SK-N-SH (cell line): ENCODE data around the gene SLC6A13. TPM values are rescaled to one million over a fixed set of nuclear protein-coding genes. Genes with fewer than 3 reads are reported as not detected.

Source experiments
- CTCF ChIA-PET: fragments of 300-600, 350-600 bp; formaldehyde crosslinking; extraction: SDS; loops from one replicate; lab custom pipeline; 2021; lab: Yijun Ruan, JAX
- POLR2A ChIA-PET: fragments of 350-600 bp; sonication (Branson Sonifier 250); formaldehyde crosslinking; extraction: SDS; loops from one replicate; lab custom pipeline; 2020; ENCODE audit warnings: antibody characterized with exemption, inconsistent platforms; lab: Yijun Ruan, JAX
- DNase-seq: peaks from one replicate; pipeline ENCODE4 v3.0.0; 2012
- H2AFZ ChIP-seq: fragments of 200-600 bp; sonication (generic); 2 replicates; pipeline ENCODE4 v1.8.1; 2016; ENCODE audit warnings: antibody characterized with exemption, mild to moderate bottlenecking, low read depth
- H3F3A ChIP-seq: fragments of 200-600 bp; sonication (generic); replicated peaks from 2 replicates; pipeline ENCODE3; 2016; ENCODE audit warnings: antibody characterized with exemption, mild to moderate bottlenecking; ENCODE audit not compliant: insufficient read depth
- H3K27ac ChIP-seq, 2 experiments: fragments of 200-500 bp in 1 of 2; fragments of 200-600 bp in 1 of 2; sonication (Bioruptor generic) in 1 of 2; sonication (generic), shearing (Covaris generic) in 1 of 2; 2 replicates each; pipeline versions ENCODE4 v1.5.1 to v1.6.1; 2014 to 2016; ENCODE audit warnings: low read depth in 2 of 2, inconsistent platforms in 1 of 2, low read length in 1 of 2, mild to moderate bottlenecking in 1 of 2, mixed read lengths in 1 of 2
- H3K27me3 ChIP-seq: fragments of 200-600 bp; sonication (generic), shearing (Covaris generic); 2 replicates; pipeline ENCODE4 v1.6.1; 2016; ENCODE audit warnings: mixed run types; ENCODE audit not compliant: insufficient read depth
- H3K36me3 ChIP-seq, 2 experiments: fragments of 200-500 bp in 1 of 2; fragments of 200-600 bp in 1 of 2; sonication (Bioruptor generic) in 1 of 2; sonication (generic) in 1 of 2; replicated peaks in 1 of 2; 2 replicates each; pipeline versions ENCODE3 to v1.5.1; 2014 to 2016; ENCODE audit warnings: low read length in 1 of 2, mild to moderate bottlenecking in 1 of 2; ENCODE audit not compliant: insufficient read depth in 2 of 2, control insufficient read depth in 1 of 2
- H3K4me1 ChIP-seq, 2 experiments: fragments of 200-500 bp in 1 of 2; fragments of 200-600 bp in 1 of 2; sonication (Bioruptor generic) in 1 of 2; sonication (generic), shearing (Covaris generic) in 1 of 2; 2 replicates each; pipeline versions ENCODE4 v1.5.1 to v1.6.1; 2014 to 2016; ENCODE audit warnings: low read depth in 1 of 2, low read length in 1 of 2, mixed run types in 1 of 2; ENCODE audit not compliant: insufficient read depth in 2 of 2, control insufficient read depth in 1 of 2
- H3K4me2 ChIP-seq: fragments of 200-600 bp; sonication (generic), shearing (Covaris generic); 2 replicates; pipeline ENCODE4 v1.6.1; 2017; ENCODE audit warnings: mixed run types
- H3K4me3 ChIP-seq, 2 experiments: fragments of 200-500 bp in 1 of 2; fragments of 200-600 bp in 1 of 2; sonication (Bioruptor generic) in 1 of 2; sonication (generic), shearing (Covaris generic) in 1 of 2; 2 replicates each; pipeline versions ENCODE4 v1.5.1 to v1.8.1; 2014 to 2016; ENCODE audit warnings: low read depth in 2 of 2, inconsistent platforms in 1 of 2, low read length in 1 of 2, mild to moderate bottlenecking in 1 of 2, mixed read lengths in 1 of 2, moderate library complexity in 1 of 2
- H3K79me2 ChIP-seq: fragments of 200-600 bp; sonication (generic); 2 replicates; pipeline ENCODE4 v1.8.1; 2017; ENCODE audit warnings: mild to moderate bottlenecking; ENCODE audit not compliant: insufficient read depth
- H3K9ac ChIP-seq: fragments of 200-600 bp; sonication (generic); 2 replicates; pipeline ENCODE4 v1.6.1; 2017; ENCODE audit warnings: mixed run types
- H3K9me2 ChIP-seq: fragments of 200-600 bp; sonication (generic); 2 replicates; pipeline ENCODE4 v1.6.1; 2017; ENCODE audit warnings: mixed run types
- H3K9me3 ChIP-seq: fragments of 200-600 bp; sonication (generic); 2 replicates; pipeline ENCODE4 v1.6.1; 2017; ENCODE audit warnings: mixed run types, mild to moderate bottlenecking, moderate library complexity
- H4K20me1 ChIP-seq: fragments of 200-600 bp; sonication (generic); 2 replicates; pipeline ENCODE4 v1.6.1; 2017; ENCODE audit warnings: mild to moderate bottlenecking, mixed run types; ENCODE audit not compliant: insufficient read depth
- CHD2 ChIP-seq: fragments of 150-350 bp; IDR thresholded peaks from 2 replicates; pipeline ENCODE4 v1.6.1; 2018; ENCODE audit warnings: low read length; ENCODE audit not compliant: partially characterized antibody
- ELF1 ChIP-seq: IDR thresholded peaks from 2 replicates; pipeline ENCODE4 v1.4.0; 2012
- EP300 ChIP-seq, 2 experiments: IDR thresholded peaks; 2 replicates each; pipeline versions ENCODE4 v1.4.0 to v1.6.1; 2012; ENCODE audit warnings: borderline replicate concordance in 1 of 2, low read depth in 1 of 2, low read length in 1 of 2
- FOXM1 ChIP-seq: IDR thresholded peaks from 2 replicates; pipeline ENCODE4 v1.4.0; 2012; ENCODE audit warnings: low read depth, mild to moderate bottlenecking
- GABPA ChIP-seq: IDR thresholded peaks from 2 replicates; pipeline ENCODE4 v1.4.0; 2012; ENCODE audit warnings: low read depth, mild to moderate bottlenecking
- GATA2 ChIP-seq: sonication (generic); formaldehyde crosslinking; IDR thresholded peaks from 2 replicates; pipeline ENCODE4 v1.5.0; 2020; ENCODE audit warnings: mild to moderate bottlenecking, missing genetic modification reagents
- MEF2A ChIP-seq: IDR thresholded peaks from 2 replicates; pipeline ENCODE4 v1.4.0; 2012; ENCODE audit warnings: low read depth, borderline replicate concordance
- MXI1 ChIP-seq: IDR thresholded peaks from 2 replicates; pipeline ENCODE4 v1.6.1; 2012; ENCODE audit warnings: mild to moderate bottlenecking, low read depth, low read length, improper control_type of control experiment
- NFIC ChIP-seq: IDR thresholded peaks from 2 replicates; pipeline ENCODE4 v1.4.0; 2012; ENCODE audit warnings: borderline replicate concordance
- POLR2AphosphoS5 ChIP-seq: IDR thresholded peaks from 2 replicates; pipeline ENCODE4 v1.6.1; 2012; ENCODE audit warnings: low read depth, low read length
- RCOR1 ChIP-seq: fragments of 150-350 bp; IDR thresholded peaks from 2 replicates; pipeline ENCODE4 v1.6.1; 2017; ENCODE audit warnings: antibody characterized with exemption, low read length
- RFX5 ChIP-seq: IDR thresholded peaks from 2 replicates; pipeline ENCODE4 v1.6.1; 2012; ENCODE audit warnings: mild to moderate bottlenecking, improper control_type of control experiment, low read length
- SMC3 ChIP-seq: IDR thresholded peaks from 2 replicates; pipeline ENCODE4 v1.6.1; 2012; ENCODE audit warnings: low read depth, low read length, improper control_type of control experiment
- TCF12 ChIP-seq: IDR thresholded peaks from 2 replicates; pipeline ENCODE4 v1.4.0; 2012
- TEAD4 ChIP-seq: IDR thresholded peaks from 2 replicates; pipeline ENCODE4 v1.4.0; 2012; ENCODE audit warnings: mild to moderate bottlenecking, borderline replicate concordance; ENCODE audit not compliant: insufficient read depth
- WGBS: methylation state at CpG from one replicate; pipeline ENCODE4 v1.1.6; 2017; ENCODE audit warnings: low lambda C conversion rate; 5-methylcytosine and 5-hydroxymethylcytosine counted together
- polyA plus RNA-seq, 3 experiments: library from polyadenylated mRNA; depleted of rRNA; stranded (reverse); fragments of >200 nt; gene quantifications; 2 replicates each; pipeline ENCODE4 v1.2.3, GENCODE V29; 2012
- TF ChIP-seq, protein P1 (sequence below): IDR thresholded peaks from 2 replicates; pipeline ENCODE4; 2012
- TF ChIP-seq, protein P2 (sequence below): IDR thresholded peaks from 2 replicates; pipeline ENCODE4 v1.4.0; 2012; ENCODE audit warnings: low read depth, borderline replicate concordance
- TF ChIP-seq, protein P3 (sequence below): IDR thresholded peaks from 2 replicates; pipeline ENCODE4 v1.6.1; 2012; ENCODE audit warnings: mild to moderate bottlenecking, low read depth, low read length, moderate library complexity

The SLC6A13 gene
- polyA plus RNA-seq, 1 of the 3 experiments (the other 2 are of a cell fraction) = 0.05 TPM

DNA sequence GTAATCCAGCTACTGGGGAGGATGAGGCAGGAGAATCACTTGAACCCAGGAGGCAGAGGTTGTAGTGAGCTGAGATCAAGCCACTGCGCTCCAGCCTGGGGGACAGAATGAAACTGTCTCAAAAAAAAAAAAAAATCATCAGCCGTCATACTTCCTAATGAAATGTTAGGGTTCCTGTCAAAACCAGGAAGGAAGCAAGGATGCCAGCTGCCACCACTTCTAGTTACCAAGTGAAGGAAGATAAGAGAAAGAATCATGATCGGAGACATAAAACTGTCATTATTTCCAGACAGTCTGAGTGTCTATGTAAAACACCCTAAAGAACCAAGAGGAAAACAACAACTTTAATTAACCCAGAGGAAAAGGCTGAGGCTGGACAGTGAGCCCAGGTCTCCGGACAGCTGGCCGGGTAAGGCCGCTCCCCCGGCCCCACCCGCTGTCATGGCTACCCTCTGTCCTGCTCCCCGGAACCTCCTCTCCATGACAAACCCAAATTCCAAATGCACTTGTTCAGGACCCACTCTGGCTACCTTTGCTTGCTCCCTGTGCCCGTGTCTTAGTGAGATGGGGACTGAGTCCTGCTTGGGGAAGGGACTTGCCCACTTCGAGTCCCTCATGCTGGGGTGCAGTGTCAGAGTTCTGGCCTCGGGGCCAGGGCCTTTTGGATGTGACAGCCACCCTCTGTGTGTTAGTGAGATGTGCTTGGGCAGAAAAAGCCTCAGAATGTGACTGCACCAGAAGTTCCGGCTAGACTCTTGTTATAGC, 77.6 kb downstream of the SLC6A13 start:
- Histone ChIP-seq H3K36me3 (no peaks in the 10 kb centered on the region), H4K20me1 (no peaks in the 10 kb centered on the region), H3K9me2 (no peaks in the 10 kb centered on the region), H3K79me2 (no peaks in the 10 kb centered on the region), H3K4me2 (no peak overlapping the region), H3K9me3 (no peaks in the 10 kb centered on the region), H3K4me1 (peaks cover 7 to 27% of the 10 kb centered on the region in 2 experiments; a peak in 2 of 4 replicates), H3K4me3 (no peak overlapping the region), H3K27ac (0 out of 4 replicates have a peak overlapping the region, but pooled peaks of 1 of the 2 experiments have one; percentile 8), H3F3A (peaks cover 6% of the 10 kb centered on the region), H2AFZ (no peak overlapping the region), H3K27me3 (no peaks in the 10 kb centered on the region), H3K9ac (no peak overlapping the region)
- ChIA-PET CTCF (interaction anchor here (1.0 kb wide), 1 partner anchor 8 kb away, joined by 3 read pairs; no protein-coding TSS in a partner anchor), POLR2A (no interaction called here)
- TF ChIP-seq TCF12 (no peak), RCOR1 (no peak), GATA2 (CRISPR knock-in tag) (no peak), EP300 (IDR thresholded peaks at IDR 0.05; ENCODE audit: borderline replicate concordance in 1 of 2, low read depth in 1 of 2, low read length in 1 of 2) (no peak), MEF2A (no peak), TEAD4 (no peak), SMC3 (no peak), NFIC (no peak), ELF1 (no peak), FOXM1 (no peak), MXI1 (no peak), POLR2AphosphoS5 (no peak), GABPA (no peak), RFX5 (no peak), CHD2 (no peak)
- TF ChIP-seq, protein P1, sequence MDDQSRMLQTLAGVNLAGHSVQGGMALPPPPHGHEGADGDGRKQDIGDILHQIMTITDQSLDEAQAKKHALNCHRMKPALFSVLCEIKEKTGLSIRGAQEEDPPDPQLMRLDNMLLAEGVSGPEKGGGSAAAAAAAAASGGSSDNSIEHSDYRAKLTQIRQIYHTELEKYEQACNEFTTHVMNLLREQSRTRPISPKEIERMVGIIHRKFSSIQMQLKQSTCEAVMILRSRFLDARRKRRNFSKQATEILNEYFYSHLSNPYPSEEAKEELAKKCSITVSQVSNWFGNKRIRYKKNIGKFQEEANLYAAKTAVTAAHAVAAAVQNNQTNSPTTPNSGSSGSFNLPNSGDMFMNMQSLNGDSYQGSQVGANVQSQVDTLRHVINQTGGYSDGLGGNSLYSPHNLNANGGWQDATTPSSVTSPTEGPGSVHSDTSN = no peak
- TF ChIP-seq, protein P2, sequence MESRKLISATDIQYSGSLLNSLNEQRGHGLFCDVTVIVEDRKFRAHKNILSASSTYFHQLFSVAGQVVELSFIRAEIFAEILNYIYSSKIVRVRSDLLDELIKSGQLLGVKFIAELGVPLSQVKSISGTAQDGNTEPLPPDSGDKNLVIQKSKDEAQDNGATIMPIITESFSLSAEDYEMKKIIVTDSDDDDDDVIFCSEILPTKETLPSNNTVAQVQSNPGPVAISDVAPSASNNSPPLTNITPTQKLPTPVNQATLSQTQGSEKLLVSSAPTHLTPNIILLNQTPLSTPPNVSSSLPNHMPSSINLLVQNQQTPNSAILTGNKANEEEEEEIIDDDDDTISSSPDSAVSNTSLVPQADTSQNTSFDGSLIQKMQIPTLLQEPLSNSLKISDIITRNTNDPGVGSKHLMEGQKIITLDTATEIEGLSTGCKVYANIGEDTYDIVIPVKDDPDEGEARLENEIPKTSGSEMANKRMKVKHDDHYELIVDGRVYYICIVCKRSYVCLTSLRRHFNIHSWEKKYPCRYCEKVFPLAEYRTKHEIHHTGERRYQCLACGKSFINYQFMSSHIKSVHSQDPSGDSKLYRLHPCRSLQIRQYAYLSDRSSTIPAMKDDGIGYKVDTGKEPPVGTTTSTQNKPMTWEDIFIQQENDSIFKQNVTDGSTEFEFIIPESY = no peak
- TF ChIP-seq, protein P3, sequence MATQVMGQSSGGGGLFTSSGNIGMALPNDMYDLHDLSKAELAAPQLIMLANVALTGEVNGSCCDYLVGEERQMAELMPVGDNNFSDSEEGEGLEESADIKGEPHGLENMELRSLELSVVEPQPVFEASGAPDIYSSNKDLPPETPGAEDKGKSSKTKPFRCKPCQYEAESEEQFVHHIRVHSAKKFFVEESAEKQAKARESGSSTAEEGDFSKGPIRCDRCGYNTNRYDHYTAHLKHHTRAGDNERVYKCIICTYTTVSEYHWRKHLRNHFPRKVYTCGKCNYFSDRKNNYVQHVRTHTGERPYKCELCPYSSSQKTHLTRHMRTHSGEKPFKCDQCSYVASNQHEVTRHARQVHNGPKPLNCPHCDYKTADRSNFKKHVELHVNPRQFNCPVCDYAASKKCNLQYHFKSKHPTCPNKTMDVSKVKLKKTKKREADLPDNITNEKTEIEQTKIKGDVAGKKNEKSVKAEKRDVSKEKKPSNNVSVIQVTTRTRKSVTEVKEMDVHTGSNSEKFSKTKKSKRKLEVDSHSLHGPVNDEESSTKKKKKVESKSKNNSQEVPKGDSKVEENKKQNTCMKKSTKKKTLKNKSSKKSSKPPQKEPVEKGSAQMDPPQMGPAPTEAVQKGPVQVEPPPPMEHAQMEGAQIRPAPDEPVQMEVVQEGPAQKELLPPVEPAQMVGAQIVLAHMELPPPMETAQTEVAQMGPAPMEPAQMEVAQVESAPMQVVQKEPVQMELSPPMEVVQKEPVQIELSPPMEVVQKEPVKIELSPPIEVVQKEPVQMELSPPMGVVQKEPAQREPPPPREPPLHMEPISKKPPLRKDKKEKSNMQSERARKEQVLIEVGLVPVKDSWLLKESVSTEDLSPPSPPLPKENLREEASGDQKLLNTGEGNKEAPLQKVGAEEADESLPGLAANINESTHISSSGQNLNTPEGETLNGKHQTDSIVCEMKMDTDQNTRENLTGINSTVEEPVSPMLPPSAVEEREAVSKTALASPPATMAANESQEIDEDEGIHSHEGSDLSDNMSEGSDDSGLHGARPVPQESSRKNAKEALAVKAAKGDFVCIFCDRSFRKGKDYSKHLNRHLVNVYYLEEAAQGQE = no peak
- DNase-seq = no peak
- 86% methylated on average over 13 of the region's 13 CpGs for WGBS
